Liver (tissue), 9 donors: ENCODE data around the gene CACNG4. TPM values are rescaled to one million over a fixed set of nuclear protein-coding genes. Genes with fewer than 3 reads are reported as not detected.

ENCODE experiments used
- DNase-seq: peaks from one replicate; pipeline ENCODE4 v3.0.0-alpha.2; 2017; ENCODE audit warnings: low spot score
- H3K27ac ChIP-seq, 2 donors: one replicate each; pipeline ENCODE4 v1.7.0; 2013; ENCODE audit warnings: inconsistent platforms in 2 of 2, low read length in 2 of 2, control low read depth in 1 of 2, low read depth in 1 of 2, mild to moderate bottlenecking in 1 of 2
- H3K27me3 ChIP-seq, 4 donors: one replicate each; pipeline versions ENCODE4 v1.6.1 to v1.7.0; 2013; ENCODE audit warnings: low read length in 3 of 4, inconsistent platforms in 1 of 4, mild to moderate bottlenecking in 1 of 4, moderate library complexity in 1 of 4; ENCODE audit not compliant: control insufficient read depth in 4 of 4, insufficient read depth in 4 of 4
- H3K36me3 ChIP-seq, 4 donors: one replicate each; pipeline versions ENCODE4 v1.6.1 to v1.7.0; 2013; ENCODE audit warnings: low read length in 3 of 4, mild to moderate bottlenecking in 3 of 4, low read depth in 1 of 4, moderate library complexity in 1 of 4; ENCODE audit not compliant: control insufficient read depth in 4 of 4, insufficient read depth in 3 of 4
- H3K4me1 ChIP-seq, 4 donors: one replicate each; pipeline versions ENCODE4 v1.6.1 to v1.7.0; 2013; ENCODE audit warnings: low read length in 3 of 4, mild to moderate bottlenecking in 3 of 4, moderate library complexity in 1 of 4; ENCODE audit not compliant: control insufficient read depth in 4 of 4, insufficient read depth in 4 of 4
- H3K4me3 ChIP-seq, 3 donors: one replicate each; pipeline versions ENCODE4 v1.6.1 to v1.7.0; 2013; ENCODE audit warnings: low read length in 3 of 3, control low read depth in 1 of 3, low read depth in 1 of 3, mild to moderate bottlenecking in 1 of 3
- H3K9ac ChIP-seq, 2 donors: one replicate each; pipeline ENCODE4 v1.7.0; 2013; ENCODE audit warnings: low read length in 2 of 2, mild to moderate bottlenecking in 2 of 2, moderate library complexity in 2 of 2, control low read depth in 1 of 2, low read depth in 1 of 2
- H3K9me3 ChIP-seq, 4 donors: one replicate each; pipeline versions ENCODE4 v1.6.1 to v1.7.0; 2013; ENCODE audit warnings: low read length in 3 of 4; ENCODE audit not compliant: control insufficient read depth in 4 of 4
- EGR1 ChIP-seq, 2 donors: IDR thresholded peaks; 2 replicates each; pipeline ENCODE4 v1.6.1; 2016 to 2018; ENCODE audit warnings: antibody characterized with exemption in 2 of 2, low read depth in 2 of 2
- FOXA1 ChIP-seq: IDR thresholded peaks from 2 replicates; pipeline ENCODE4 v1.6.1; 2016; ENCODE audit warnings: antibody characterized with exemption
- FOXA2 ChIP-seq: IDR thresholded peaks from 2 replicates; pipeline ENCODE4 v1.6.1; 2016; ENCODE audit warnings: antibody characterized with exemption
- GABPA ChIP-seq, 2 donors: IDR thresholded peaks in 1 of 2; conservative IDR thresholded peaks in 1 of 2; 2 replicates each; pipeline ENCODE4 v1.6.1; 2016; ENCODE audit warnings: antibody characterized with exemption in 2 of 2, mild to moderate bottlenecking in 1 of 2, moderate library complexity in 1 of 2
- HNF4A ChIP-seq, 2 donors: conservative IDR thresholded peaks; 2 replicates each; pipeline ENCODE4 v1.6.1; 2016; ENCODE audit warnings: antibody characterized with exemption in 2 of 2, mild to moderate bottlenecking in 2 of 2
- HNF4G ChIP-seq: IDR thresholded peaks from 2 replicates; pipeline ENCODE4 v1.6.1; 2016; ENCODE audit warnings: antibody characterized with exemption
- JUND ChIP-seq, 2 donors: IDR thresholded peaks; 2 replicates each; pipeline ENCODE4 v1.6.1; 2016; ENCODE audit warnings: antibody characterized with exemption in 2 of 2
- NR2F2 ChIP-seq: IDR thresholded peaks from 2 replicates; pipeline ENCODE4 v1.6.1; 2016; ENCODE audit warnings: antibody characterized with exemption
- RAD21 ChIP-seq, 2 donors: IDR thresholded peaks; 2 replicates each; pipeline ENCODE4 v1.6.1; 2016; ENCODE audit warnings: antibody characterized with exemption in 2 of 2, mild to moderate bottlenecking in 2 of 2
- RXRA ChIP-seq, 2 donors: IDR thresholded peaks; 2 replicates each; pipeline ENCODE4 v1.6.1; 2017 to 2018; ENCODE audit warnings: antibody characterized with exemption in 2 of 2, mild to moderate bottlenecking in 1 of 2
- SP1 ChIP-seq: IDR thresholded peaks from 2 replicates; pipeline ENCODE4 v1.6.1; 2018; ENCODE audit warnings: antibody characterized with exemption, mild to moderate bottlenecking
- TAF1 ChIP-seq: conservative IDR thresholded peaks from 2 replicates; pipeline ENCODE4 v1.6.1; 2016; ENCODE audit warnings: antibody characterized with exemption, mild to moderate bottlenecking
- YY1 ChIP-seq: IDR thresholded peaks from 2 replicates; pipeline ENCODE4 v1.6.1; 2016; ENCODE audit warnings: antibody characterized with exemption, mild to moderate bottlenecking
- WGBS: extraction: QIAGEN DNeasy Blood & Tissue Kit; methylation state at CpG from one replicate; pipeline ENCODE4 v1.1.7; 2013; 5-methylcytosine and 5-hydroxymethylcytosine counted together
- polyA plus RNA-seq, 2 donors: library from polyadenylated mRNA; stranded (reverse) in 1 of 2; unstranded in 1 of 2; fragments of 200-250 nt in 1 of 2; fragments of >200 nt in 1 of 2; fragmentation: Nextera tagmentation in 1 of 2; extraction: Ambion mirVana in 1 of 2; gene quantifications; one replicate each; pipeline versions ENCODE4 v1.2.1 to v1.2.3, GENCODE V29; 2013 to 2015
- total RNA-seq, 2 donors: library from RNA; depleted of rRNA; stranded (reverse); fragments of >200 nt; gene quantifications; one replicate each; pipeline ENCODE4 v1.2.3, GENCODE V29; 2014
- TF ChIP-seq, protein P1 (sequence below): IDR thresholded peaks from 2 replicates; pipeline ENCODE4 v1.6.1; 2016; ENCODE audit warnings: antibody characterized with exemption
- TF ChIP-seq, protein P2 (sequence below): IDR thresholded peaks from 2 replicates; pipeline ENCODE4 v1.6.1; 2016; ENCODE audit warnings: antibody characterized with exemption
- TF ChIP-seq, protein P3 (sequence below): fragments of 150-350 bp; IDR thresholded peaks from 2 replicates; pipeline ENCODE4 v1.5.1; 2017; ENCODE audit warnings: improper control_type of control experiment, low read depth, low read length; ENCODE audit not compliant: missing input control
- TF ChIP-seq, protein P4 (sequence below): IDR thresholded peaks from 2 replicates; pipeline ENCODE4 v1.6.1; 2016; ENCODE audit warnings: antibody characterized with exemption
- donor health status: healthy.
- donor health status: healthy.
- donor health status: healthy.
- donor health status: healthy.
- donor health status: healthy.

CACNG4 gene
- total and polyA plus RNA-seq, 4 donors: 0.02 to 0.09 (median 0.08) TPM; not detected in 1

DNA sequence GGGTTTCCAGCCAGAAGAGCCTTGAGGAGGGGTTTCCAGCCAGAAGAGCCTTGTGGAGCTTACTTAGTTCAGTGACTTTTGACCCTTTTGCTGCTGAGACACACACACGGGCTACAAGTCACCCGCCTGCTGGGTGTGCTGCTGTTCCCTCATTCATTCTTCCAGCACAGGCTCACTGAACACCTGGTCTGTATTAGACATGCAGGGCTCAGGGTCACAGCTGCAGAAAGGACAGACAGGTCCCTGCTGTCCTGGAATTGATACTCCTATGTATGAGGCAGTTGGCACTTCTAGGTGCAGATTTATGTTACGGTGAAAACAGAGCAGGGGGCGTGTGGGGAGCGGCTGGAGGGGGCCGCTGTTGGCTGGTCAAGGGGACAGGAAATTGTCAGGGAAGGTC, 6.8 kb downstream of the CACNG4 start:
- no peaks in the 10 kb centered on the region for H3K36me3 ChIP-seq
- no peaks in the 10 kb centered on the region for H3K9me3 ChIP-seq
- no peak overlapping the region for H3K4me3 ChIP-seq
- peaks cover 0 to 4% (median 2%) of the 10 kb centered on the region in 4 donors for H3K4me1 ChIP-seq
- WGBS: 85% methylated on average over 6 of the region's 6 CpGs
- DNase-seq: no peak
- H3K27me3 ChIP-seq: peaks cover 0 to 6% (median 2%) of the 10 kb centered on the region in 4 donors
- no peak overlapping the region for H3K9ac ChIP-seq
- H3K27ac ChIP-seq: no peak overlapping the region
- no peak for TF ChIP-seq HNF4G
- TF ChIP-seq FOXA2: no peak
- no peak for TF ChIP-seq SP1
- no peak for TF ChIP-seq RXRA (IDR thresholded peaks at IDR 0.05)
- no peak for TF ChIP-seq YY1
- TF ChIP-seq, protein P1, sequence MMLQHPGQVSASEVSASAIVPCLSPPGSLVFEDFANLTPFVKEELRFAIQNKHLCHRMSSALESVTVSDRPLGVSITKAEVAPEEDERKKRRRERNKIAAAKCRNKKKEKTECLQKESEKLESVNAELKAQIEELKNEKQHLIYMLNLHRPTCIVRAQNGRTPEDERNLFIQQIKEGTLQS: no peak
- TF ChIP-seq HNF4A (conservative IDR thresholded peaks at IDR 0.05): no peak
- TF ChIP-seq GABPA (IDR thresholded peaks at IDR 0.05 in 1 of 2, conservative IDR thresholded peaks at IDR 0.05 in 1 of 2): no peak
- TF ChIP-seq NR2F2: no peak
- TF ChIP-seq JUND (IDR thresholded peaks at IDR 0.05): no peak
- TF ChIP-seq, protein P2, sequence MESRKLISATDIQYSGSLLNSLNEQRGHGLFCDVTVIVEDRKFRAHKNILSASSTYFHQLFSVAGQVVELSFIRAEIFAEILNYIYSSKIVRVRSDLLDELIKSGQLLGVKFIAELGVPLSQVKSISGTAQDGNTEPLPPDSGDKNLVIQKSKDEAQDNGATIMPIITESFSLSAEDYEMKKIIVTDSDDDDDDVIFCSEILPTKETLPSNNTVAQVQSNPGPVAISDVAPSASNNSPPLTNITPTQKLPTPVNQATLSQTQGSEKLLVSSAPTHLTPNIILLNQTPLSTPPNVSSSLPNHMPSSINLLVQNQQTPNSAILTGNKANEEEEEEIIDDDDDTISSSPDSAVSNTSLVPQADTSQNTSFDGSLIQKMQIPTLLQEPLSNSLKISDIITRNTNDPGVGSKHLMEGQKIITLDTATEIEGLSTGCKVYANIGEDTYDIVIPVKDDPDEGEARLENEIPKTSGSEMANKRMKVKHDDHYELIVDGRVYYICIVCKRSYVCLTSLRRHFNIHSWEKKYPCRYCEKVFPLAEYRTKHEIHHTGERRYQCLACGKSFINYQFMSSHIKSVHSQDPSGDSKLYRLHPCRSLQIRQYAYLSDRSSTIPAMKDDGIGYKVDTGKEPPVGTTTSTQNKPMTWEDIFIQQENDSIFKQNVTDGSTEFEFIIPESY: no peak
- TF ChIP-seq, protein P3, sequence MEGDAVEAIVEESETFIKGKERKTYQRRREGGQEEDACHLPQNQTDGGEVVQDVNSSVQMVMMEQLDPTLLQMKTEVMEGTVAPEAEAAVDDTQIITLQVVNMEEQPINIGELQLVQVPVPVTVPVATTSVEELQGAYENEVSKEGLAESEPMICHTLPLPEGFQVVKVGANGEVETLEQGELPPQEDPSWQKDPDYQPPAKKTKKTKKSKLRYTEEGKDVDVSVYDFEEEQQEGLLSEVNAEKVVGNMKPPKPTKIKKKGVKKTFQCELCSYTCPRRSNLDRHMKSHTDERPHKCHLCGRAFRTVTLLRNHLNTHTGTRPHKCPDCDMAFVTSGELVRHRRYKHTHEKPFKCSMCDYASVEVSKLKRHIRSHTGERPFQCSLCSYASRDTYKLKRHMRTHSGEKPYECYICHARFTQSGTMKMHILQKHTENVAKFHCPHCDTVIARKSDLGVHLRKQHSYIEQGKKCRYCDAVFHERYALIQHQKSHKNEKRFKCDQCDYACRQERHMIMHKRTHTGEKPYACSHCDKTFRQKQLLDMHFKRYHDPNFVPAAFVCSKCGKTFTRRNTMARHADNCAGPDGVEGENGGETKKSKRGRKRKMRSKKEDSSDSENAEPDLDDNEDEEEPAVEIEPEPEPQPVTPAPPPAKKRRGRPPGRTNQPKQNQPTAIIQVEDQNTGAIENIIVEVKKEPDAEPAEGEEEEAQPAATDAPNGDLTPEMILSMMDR: no peak
- TF ChIP-seq TAF1: no peak
- TF ChIP-seq FOXA1: no peak
- TF ChIP-seq EGR1 (IDR thresholded peaks at IDR 0.05; ENCODE audit: low read depth in 2 of 2): no peak

DNA sequence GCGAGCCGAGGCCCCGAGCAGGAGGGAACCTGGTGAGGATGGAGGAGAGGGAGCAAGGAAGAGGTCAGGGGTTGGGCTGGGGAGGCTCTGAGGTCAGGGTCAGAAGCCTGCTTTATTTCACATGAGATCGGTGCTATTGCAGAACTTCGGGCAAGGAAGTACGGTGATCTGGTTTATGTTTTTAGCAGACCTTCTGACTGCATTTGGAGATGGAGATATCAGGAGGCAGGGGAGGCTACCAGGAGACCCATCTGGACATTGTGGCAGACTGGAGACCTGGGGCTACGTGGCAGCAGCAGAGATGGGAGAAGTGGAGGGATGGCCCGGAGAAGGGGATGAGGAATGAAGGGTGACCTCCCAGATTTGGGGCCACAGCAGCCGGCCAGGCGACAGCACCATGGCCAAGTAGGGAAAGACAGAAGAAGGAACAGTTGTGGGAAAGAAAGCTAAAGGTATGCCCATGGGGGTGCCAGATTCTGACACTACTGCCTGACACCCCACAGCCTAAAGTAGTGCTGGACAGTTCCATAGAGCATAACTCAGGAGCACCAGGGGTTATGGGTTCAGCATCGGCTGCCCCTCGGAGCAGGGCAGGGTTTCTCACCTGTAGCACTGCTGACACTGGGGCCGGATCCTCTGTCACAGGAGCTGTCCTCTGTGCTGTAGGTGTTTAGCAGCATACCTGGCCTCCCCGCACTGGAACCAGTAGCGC, 7.4 kb downstream of the CACNG4 start:
- no peak overlapping the region for H3K27ac ChIP-seq
- H3K9ac ChIP-seq: no peak overlapping the region
- DNase-seq: no peak
- H3K9me3 ChIP-seq: no peaks in the 10 kb centered on the region
- H3K27me3 ChIP-seq: peaks cover 0 to 4% (median 1%) of the 10 kb centered on the region in 4 donors
- peaks cover 0 to 4% (median under 1%) of the 10 kb centered on the region in 4 donors for H3K4me1 ChIP-seq
- H3K36me3 ChIP-seq: no peaks in the 10 kb centered on the region
- WGBS: 86% methylated on average over 15 of the region's 15 CpGs
- no peak overlapping the region for H3K4me3 ChIP-seq
- TF ChIP-seq NR2F2 (no peak), EGR1 (IDR thresholded peaks at IDR 0.05; ENCODE audit: low read depth in 2 of 2) (no peak), RAD21 (IDR thresholded peaks at IDR 0.05) (no peak), YY1 (no peak), HNF4G (no peak), HNF4A (conservative IDR thresholded peaks at IDR 0.05) (no peak), TAF1 (no peak), SP1 (no peak), FOXA2 (no peak), JUND (IDR thresholded peaks at IDR 0.05) (no peak), RXRA (IDR thresholded peaks at IDR 0.05) (no peak)
- TF ChIP-seq, protein P4, sequence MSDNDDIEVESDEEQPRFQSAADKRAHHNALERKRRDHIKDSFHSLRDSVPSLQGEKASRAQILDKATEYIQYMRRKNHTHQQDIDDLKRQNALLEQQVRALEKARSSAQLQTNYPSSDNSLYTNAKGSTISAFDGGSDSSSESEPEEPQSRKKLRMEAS: no peak
- TF ChIP-seq, protein P3: no peak
- TF ChIP-seq, protein P1: no peak
- TF ChIP-seq, protein P2: no peak
